ENCODE data around the gene SRRM3.

SRRM3 gene

GRCh38 chr7:76272851-76273497 is 71.3 kb downstream of the SRRM3 start:
- H3K4me3 ChIP-seq (ENCODE audit: low read depth, low read length), result peak overlapping the region; percentile 17
- peak; percentile 51 for DNase-seq (ENCODE audit: low read depth)
- no peak for TF ChIP-seq CTCF (IDR thresholded peaks at IDR 0.05; ENCODE audit: insufficient read depth, low read depth, low read length, missing control alignments)

- no peak for TF ChIP-seq CTCF (IDR thresholded peaks at IDR 0.05; ENCODE audit: insufficient read depth, low read depth, low read length, missing control alignments)
- no peak overlapping the region for H3K4me3 ChIP-seq (ENCODE audit: low read depth, low read length)
These were observed 71.8 kb downstream of the SRRM3 start for GRCh38 chr7:76273503-76273902.

DNA sequence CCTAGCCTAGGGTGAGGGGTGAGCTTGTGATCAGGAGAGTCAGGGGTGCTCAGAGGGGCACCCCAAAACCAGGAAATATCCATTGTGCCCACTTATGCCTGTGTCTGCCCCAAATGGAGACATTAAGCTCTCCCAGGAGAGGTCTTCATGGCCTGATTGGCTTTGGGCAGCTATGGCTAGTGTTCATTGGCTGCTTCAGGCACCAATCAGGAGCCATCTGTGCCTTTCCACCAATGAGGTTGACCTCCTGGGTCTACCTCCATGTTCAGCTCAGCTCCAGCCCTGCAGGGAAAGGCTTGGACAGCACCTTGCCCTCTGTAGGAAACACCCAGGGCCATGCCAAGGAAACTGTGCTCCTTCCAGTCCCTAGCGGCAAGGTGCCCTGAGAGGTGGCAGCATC is 76.8 kb downstream of the SRRM3 start:
- H3K4me3 ChIP-seq (ENCODE audit: low read depth, low read length), result no peak overlapping the region
- no peak for TF ChIP-seq CTCF (IDR thresholded peaks at IDR 0.05; ENCODE audit: insufficient read depth, low read depth, low read length, missing control alignments)
- DNase-seq (ENCODE audit: low read depth), result peak; percentile 35

More at GRCh38 chr7:76273503-76273902, 71.8 kb downstream of the SRRM3 start:
- no peak for DNase-seq (ENCODE audit: low read depth)

GRCh38 chr7:76280408-76280807 is 78.7 kb downstream of the SRRM3 start:
- no peak overlapping the region for H3K4me3 ChIP-seq (ENCODE audit: low read depth, low read length)
- TF ChIP-seq CTCF (IDR thresholded peaks at IDR 0.05; ENCODE audit: insufficient read depth, low read depth, low read length, missing control alignments), result no peak
- DNase-seq (ENCODE audit: low read depth), result no peak

GRCh38 chr7:76281006-76281705 is 79.5 kb downstream of the SRRM3 start:
- no peak for DNase-seq (ENCODE audit: low read depth)
- no peak overlapping the region for H3K4me3 ChIP-seq (ENCODE audit: low read depth, low read length)
- no peak for TF ChIP-seq CTCF (IDR thresholded peaks at IDR 0.05; ENCODE audit: insufficient read depth, low read depth, low read length, missing control alignments)

DNA sequence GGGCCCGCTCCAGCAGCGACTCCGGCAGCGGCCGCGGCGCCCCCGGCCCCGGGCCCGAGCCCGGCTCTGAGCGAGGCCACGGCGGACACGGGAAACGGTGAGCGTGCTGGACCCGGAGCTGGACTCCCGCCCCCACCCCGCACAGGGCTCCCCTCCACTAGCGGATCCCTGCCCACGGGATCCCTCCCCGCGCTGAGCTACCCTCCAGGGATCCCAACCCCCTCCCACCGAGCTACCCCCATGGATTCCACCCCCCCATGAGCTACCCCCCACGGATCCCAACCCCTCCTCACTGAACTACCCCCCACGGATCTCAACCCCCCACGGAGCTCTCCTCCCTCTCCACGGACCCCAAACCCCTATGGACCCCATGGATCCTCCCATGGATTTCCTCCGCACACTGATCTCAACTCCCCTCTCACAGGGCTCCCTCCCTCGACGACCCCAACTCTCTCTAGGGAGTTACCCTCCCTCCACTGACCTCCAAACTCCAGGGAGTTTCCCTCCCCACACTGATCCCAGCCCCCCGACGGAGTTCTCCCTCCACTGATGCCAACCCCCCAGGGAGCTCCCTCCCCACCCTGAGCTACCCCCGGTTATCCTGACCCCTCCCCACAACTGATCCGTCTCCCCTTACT is 80.1 kb downstream of the SRRM3 start:
- TF ChIP-seq CTCF (IDR thresholded peaks at IDR 0.05; ENCODE audit: insufficient read depth, low read depth, low read length, missing control alignments), result no peak
- no peak overlapping the region for H3K4me3 ChIP-seq (ENCODE audit: low read depth, low read length)
- DNase-seq (ENCODE audit: low read depth), result no peak

Data from GM12865 (cell line).